GM03348 (cell line): Measurements from ENCODE around the gene RECQL5.
A peak's percentile ranks its signal among the peaks of the same experiment; 100 is the strongest.
"Not testable (repeated sequence)": the region's sequence is repeated elsewhere in the genome, so short reads cannot be mapped to it uniquely, and the experiment has no call there.

Experiments used
- DNase-seq: peaks from one replicate; pipeline ENCODE4 v3.0.0; 2012; ENCODE audit warnings: low spot score

Gene RECQL5

GRCh38 chr17:75616521-75617122, 50.3 kb downstream of the RECQL5 start:
- DNase-seq: no peak

- no peak for DNase-seq
These were observed 51.7 kb downstream of the RECQL5 start for GRCh38 chr17:75615301-75615700.

DNA sequence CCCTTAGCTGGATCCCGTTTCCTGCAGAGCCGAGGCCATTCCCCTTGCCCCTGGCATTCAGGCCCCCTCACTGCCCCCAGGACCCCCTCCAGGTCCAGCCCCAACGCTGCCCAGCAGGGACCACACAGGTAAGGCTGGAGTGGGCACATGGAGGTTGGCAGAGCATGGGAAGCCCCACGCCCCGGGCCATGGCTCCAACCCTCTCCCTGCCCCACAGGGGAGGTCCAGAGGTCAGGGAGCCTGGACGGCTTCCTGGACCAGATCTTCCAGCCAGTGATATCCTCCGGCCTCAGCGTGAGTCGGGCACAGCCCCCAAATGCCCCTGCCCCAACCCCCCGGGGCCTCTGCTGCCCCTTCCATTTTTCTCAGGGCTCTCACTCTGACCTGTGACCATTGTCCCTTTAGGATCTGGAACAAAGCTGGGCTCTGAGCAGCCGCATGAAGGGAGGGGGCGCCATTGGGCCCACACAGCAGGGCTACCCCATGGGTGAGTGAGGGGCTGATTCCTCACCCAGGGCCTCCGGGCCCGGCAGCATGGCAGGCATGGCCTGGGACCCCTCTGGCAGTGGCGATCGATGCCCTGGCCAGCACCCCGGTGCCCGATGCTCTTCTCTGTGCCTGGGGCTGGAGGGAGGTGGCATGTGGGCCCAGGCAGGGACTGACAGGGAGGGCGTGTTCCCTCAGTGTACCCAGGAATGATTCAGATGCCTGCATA, 52.2 kb downstream of the RECQL5 start:
- DNase-seq: no peak

GRCh38 chr17:75614006-75614405, 52.9 kb downstream of the RECQL5 start:
- DNase-seq: no peak

DNA sequence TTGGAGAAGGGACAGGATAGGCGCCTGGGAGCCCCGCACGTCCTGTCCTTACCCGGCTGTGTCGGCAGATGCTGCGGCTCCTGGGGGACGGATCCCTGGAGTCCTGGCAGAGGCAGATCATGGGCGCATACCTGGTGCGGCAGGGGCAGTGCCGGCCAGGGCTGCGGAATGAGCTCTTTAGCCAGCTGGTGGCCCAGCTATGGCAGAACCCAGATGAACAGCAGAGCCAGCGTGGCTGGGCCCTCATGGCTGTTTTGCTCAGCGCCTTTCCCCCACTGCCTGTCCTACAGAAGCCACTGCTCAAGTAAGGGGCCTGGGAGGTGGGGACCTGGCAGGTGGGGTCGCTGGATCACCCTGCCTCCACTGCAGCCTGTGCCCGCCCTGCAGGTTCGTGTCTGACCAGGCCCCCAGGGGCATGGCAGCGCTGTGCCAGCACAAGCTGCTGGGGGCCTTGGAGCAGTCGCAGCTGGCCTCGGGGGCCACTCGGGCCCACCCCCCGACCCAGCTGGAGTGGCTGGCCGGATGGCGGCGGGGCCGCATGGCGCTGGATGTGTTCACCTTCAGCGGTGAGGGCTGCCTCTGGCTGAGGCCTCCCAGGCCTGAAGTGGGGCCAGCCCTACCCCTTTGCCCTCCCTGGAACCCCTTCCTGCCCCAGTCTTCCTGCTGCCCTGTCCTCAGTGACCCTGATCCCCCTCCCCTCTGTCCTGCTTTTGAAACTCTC, 53.9 kb downstream of the RECQL5 start:
- no peak for DNase-seq

GRCh38 chr17:75611851-75612429, 55.0 kb downstream of the RECQL5 start:
- no peak for DNase-seq

GRCh38 chr17:75610103-75610984, 56.6 kb downstream of the RECQL5 start:
- no peak for DNase-seq

DNA sequence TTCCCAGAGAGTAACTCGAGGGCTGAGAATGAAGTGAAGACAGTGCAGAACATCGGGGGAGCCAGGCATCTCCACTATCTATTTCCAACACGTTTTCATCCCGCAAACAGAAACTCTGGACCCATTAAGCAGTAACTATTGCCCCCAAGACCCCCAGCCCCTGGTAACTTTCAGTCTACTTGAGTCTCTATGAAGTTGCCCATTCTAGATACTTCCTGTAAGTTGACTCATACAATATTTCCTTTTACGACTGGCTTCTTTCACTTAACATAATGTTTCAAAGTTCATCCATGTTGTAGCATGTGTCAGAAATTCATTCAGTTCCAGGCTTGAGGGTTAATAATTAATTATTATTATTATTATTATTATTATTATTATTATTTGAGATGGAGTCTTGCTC, 59.9 kb downstream of the RECQL5 start:
- no peak for DNase-seq

DNA sequence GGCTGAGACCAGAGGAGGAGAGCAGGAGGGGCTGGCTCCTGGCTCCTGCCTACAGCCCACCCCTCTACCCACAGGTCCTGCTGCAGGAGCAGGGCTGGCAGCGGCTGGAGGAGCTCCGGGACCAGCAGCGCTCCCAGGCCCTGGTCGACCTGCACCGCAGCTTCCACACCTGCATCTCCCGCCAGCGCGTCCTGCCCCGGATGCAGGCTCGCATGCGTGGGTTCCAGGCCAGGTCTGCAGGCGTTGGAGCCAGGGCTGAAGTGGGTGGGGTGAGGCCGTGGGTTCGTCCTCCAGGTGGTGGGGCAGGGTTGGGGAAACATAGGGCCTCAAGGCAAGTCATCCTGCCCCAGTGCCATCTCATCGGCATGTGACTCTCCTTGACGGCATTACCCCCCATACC, 61.2 kb downstream of the RECQL5 start:
- DNase-seq: no peak

- peak; percentile 61 for DNase-seq
These were observed 62.8 kb downstream of the RECQL5 start for GRCh38 chr17:75604034-75604695.

- no peak for DNase-seq
These were observed 63.8 kb downstream of the RECQL5 start for GRCh38 chr17:75603123-75603522.

DNA sequence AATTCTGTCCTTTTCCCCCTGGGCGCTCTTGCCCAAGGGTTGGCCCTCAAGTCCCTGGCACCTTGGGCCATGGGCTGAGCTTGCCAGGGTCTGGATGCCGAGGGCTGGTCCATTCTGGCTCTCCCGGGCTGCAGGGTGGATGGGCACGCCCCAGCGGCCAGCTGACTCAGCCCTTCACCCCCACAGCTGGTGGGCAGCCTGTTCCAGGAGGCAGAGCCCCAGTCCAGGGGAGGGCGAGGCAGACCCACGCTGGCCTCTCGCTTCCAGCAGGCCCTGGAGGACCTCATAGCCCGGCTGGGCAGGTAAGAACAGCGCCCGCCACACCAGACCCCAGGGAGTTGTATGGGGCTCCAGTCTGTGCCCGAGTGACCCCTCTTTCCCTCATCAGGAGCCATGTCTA, 64.3 kb downstream of the RECQL5 start:
- no peak for DNase-seq

- DNase-seq: peak; percentile 65
These were observed 65.6 kb downstream of the RECQL5 start for GRCh38 chr17:75601057-75601987.

DNA sequence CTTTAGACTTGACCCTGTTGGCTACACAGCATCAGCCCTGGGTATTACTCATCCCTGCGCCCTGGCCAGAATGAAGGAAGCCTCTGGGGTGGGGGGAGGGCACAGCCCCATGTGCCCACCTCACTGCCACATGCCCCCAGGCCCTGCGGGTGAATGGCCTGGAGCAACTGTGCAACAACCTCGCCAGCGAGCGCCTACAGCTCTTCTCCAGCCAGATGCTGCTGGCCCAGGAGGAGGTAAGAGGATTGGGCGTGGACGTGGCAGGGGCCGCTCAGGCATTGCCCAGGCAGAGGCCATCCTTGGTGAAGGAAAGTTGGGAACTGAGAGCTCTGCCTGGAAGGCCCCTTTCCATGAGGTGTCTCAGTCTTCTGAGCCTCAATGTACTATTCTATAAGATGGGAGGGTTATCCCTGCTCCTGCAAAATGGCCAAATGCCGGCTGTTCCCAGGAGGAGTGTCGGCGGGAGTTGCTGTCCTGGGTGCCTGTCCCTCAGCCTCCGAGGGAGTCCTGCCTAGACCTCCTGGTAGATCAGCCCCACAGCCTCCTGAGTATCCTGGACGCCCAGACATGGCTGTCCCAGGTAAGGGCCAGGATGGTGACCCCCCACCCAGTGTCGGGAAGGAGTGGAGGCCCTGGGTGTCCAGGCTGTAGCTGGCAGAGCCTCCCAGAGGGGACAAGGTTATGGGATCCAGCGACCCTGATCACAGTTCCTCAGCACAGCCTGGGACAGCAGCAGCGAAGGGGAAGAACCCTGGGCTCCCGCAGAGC, 70.5 kb downstream of the RECQL5 start:
- no peak for DNase-seq

- no peak for DNase-seq
These were observed 71.0 kb downstream of the RECQL5 start for GRCh38 chr17:75595920-75596313.

DNA sequence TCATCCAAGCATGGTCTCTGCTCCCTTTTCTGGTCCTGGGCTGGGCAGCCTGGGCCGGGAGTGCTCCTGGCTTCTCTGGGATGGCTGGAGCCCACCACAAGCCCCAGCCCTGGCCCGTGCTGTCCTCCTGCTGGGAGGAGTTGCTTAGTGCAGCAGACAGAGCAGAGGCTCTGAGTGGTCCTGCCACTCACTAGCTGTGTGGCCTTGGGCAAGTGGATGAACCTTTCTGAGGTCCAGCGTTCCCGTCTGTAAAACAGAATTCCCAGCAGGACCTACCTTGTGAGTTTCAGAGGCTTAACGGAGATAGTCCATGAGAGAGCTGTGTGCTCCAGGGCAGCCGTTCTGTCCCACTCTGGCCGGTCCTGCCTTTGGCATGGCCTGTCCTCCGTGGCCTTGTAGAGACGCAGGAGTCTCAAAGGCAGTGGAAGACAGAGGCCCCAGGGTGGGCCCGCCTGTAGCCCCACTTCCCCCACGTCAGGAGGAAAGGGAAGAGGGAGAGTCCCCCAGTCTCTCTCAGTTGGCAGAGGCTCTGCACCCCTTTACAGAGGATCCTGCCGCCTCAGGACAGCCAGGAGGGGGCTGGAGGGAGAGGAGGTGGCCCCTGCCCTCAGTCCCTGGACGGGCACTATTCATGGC, 71.6 kb downstream of the RECQL5 start:
- DNase-seq: no peak

DNA sequence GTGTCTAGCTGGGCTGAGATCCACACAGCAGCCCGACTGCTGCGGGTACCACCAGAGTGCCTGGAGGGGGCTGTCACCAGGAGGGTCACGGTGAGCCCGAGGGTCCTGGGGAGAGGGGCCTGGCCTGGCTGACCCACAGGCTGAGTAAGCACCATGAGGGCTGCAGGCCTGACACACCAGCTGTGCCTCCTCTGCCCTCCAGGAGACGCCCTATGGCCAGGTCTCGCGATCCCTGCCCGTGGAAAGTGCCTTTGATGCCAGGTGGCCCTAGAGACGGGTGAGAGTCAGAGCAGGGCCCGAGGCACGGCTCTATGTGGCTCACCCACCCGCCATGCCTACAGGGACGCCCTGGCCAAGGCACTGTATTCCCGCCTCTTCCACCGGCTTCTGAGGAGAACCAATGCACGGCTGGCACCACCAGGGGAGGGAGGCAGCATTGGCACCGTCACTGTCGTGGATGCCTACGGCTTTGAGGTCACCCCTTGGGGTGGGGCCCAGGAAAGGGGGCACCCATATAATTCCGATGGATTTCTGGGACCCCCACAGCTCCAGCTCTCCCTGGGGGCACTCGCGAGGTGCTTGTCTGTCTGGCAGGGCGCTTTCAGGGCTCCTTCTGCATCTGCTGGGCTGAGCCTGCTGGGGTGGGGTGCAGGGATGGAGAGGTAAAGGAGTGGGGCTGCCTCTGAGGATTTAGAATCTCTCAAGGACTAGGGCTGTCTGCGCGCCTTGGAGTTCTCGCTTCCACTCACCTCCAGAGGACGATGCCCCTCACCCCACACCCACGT, 72.3 kb downstream of the RECQL5 start:
- DNase-seq: no peak

- DNase-seq: not testable (repeated sequence)
These were observed 73.5 kb downstream of the RECQL5 start for GRCh38 chr17:75593430-75593829.
